B cell (primary cell): Measurements from ENCODE around the gene NVL. TPM values are rescaled to one million over a fixed set of nuclear protein-coding genes. Genes with fewer than 3 reads are reported as not detected.

Experiments used
- ATAC-seq: fragments of 200-7000 bp; cut with Tn5 transposase; one replicate; pipeline ENCODE4 v1.10.0; 2021; ENCODE audit warnings: low read depth, mild to moderate bottlenecking, moderate number of reproducible peaks, moderate library complexity
- CTCF ChIA-PET: fragments of 350-600 bp; sonication (Branson Sonifier 250); formaldehyde crosslinking; loops from one replicate; lab custom pipeline; 2021; ENCODE audit warnings: antibody characterized with exemption, inconsistent platforms; lab: Charles Lee
- POLR2A ChIA-PET: fragments of 350-600 bp; sonication (Branson Sonifier 250); formaldehyde crosslinking; loops from one replicate; lab custom pipeline; 2021; ENCODE audit warnings: antibody characterized with exemption; lab: Charles Lee
- DNase-seq: peaks from one replicate; pipeline ENCODE4 v3.0.0; 2013
- H2AFZ ChIP-seq: 2 replicates; pipeline ENCODE4 v1.6.1; 2012; ENCODE audit warnings: mild to moderate bottlenecking, low read depth, low read length; ENCODE audit not compliant: insufficient read depth, poor library complexity, severe bottlenecking
- H3K27ac ChIP-seq, 2 donors: 1 replicate in 1 of 2; 2 replicates in 1 of 2; pipeline ENCODE4 v1.5.1; 2012 to 2013; ENCODE audit warnings: low read length in 2 of 2, mild to moderate bottlenecking in 2 of 2, moderate library complexity in 1 of 2
- H3K27me3 ChIP-seq, 4 experiments: fragments of 200-600 bp in 1 of 4; sonication (generic) in 1 of 4; replicated peaks in 1 of 4; 1 replicate in 2 of 4; 2 replicates in 2 of 4; pipeline versions ENCODE4 v1.6.1 to v1.7.0; 2013 to 2016; ENCODE audit warnings: low read length in 3 of 4, mild to moderate bottlenecking in 2 of 4, mixed read lengths in 1 of 4, moderate library complexity in 1 of 4; ENCODE audit not compliant: insufficient read depth in 4 of 4, control insufficient read depth in 3 of 4; ENCODE audit errors: control extremely low read depth in 1 of 4
- H3K36me3 ChIP-seq, 2 experiments: replicated peaks in 1 of 2; 1 replicate in 1 of 2; 2 replicates in 1 of 2; pipeline versions ENCODE4 v1.6.1 to v1.7.1; 2013; ENCODE audit warnings: low read length in 1 of 2; ENCODE audit not compliant: insufficient read depth in 2 of 2, control insufficient read depth in 1 of 2; ENCODE audit errors: control extremely low read depth in 1 of 2, extremely low read depth in 1 of 2
- H3K4me1 ChIP-seq, 2 donors: fragments of 200-600 bp in 1 of 2; sonication (generic) in 1 of 2; 1 replicate in 1 of 2; 2 replicates in 1 of 2; pipeline versions ENCODE4 v1.5.1 to v1.6.1; 2013 to 2017; ENCODE audit warnings: low read length in 2 of 2; ENCODE audit not compliant: control insufficient read depth in 2 of 2, insufficient read depth in 2 of 2
- H3K4me2 ChIP-seq: replicated peaks from 2 replicates; pipeline ENCODE3; 2012; ENCODE audit warnings: mild to moderate bottlenecking, low read depth, low read length; ENCODE audit not compliant: poor library complexity, severe bottlenecking
- H3K4me3 ChIP-seq, 5 experiments: fragments of 200-600 bp in 1 of 5; sonication (generic) in 1 of 5; 1 replicate in 3 of 5; 2 replicates in 2 of 5; pipeline versions ENCODE4 v1.5.1 to v1.7.0; 2011 to 2016; ENCODE audit warnings: low read length in 4 of 5, mild to moderate bottlenecking in 4 of 5, low read depth in 2 of 5, control low read depth in 1 of 5, moderate library complexity in 1 of 5; ENCODE audit not compliant: insufficient read depth in 1 of 5; ENCODE audit errors: control extremely low read depth in 1 of 5, extremely low read depth in 1 of 5
- H3K79me2 ChIP-seq: fragments of 200-600 bp; sonication (generic); one replicate; pipeline ENCODE4 v1.6.0; 2016; ENCODE audit warnings: low read length; ENCODE audit not compliant: control insufficient read depth, insufficient read depth
- H3K9ac ChIP-seq: fragments of 200-600 bp; sonication (generic); 2 replicates; pipeline ENCODE4 v1.6.1; 2017; ENCODE audit warnings: mild to moderate bottlenecking, low read length, moderate library complexity
- H3K9me3 ChIP-seq, 3 donors: one replicate each; pipeline versions ENCODE4 v1.6.1 to v1.7.1; 2013; ENCODE audit warnings: low read length in 2 of 3; ENCODE audit not compliant: control insufficient read depth in 2 of 3, insufficient read depth in 1 of 3; ENCODE audit errors: control extremely low read depth in 1 of 3
- H4K20me1 ChIP-seq: 2 replicates; pipeline ENCODE4 v1.6.0; 2012; ENCODE audit warnings: mild to moderate bottlenecking, low read length; ENCODE audit not compliant: insufficient read depth, control insufficient read depth, poor library complexity, severe bottlenecking
- H3K27ac Mint-ChIP-seq: one replicate; pipeline ENCODE4 v1.8.0; 2021; ENCODE audit warnings: mixed read lengths
- H3K27me3 Mint-ChIP-seq: one replicate; pipeline ENCODE4 v1.8.0; 2021; ENCODE audit warnings: mixed read lengths
- H3K4me1 Mint-ChIP-seq: one replicate; pipeline ENCODE4 v1.8.0; 2021; ENCODE audit warnings: mixed read lengths
- H3K4me3 Mint-ChIP-seq: one replicate; pipeline ENCODE4 v1.8.0; 2021; ENCODE audit warnings: mixed read lengths
- H3K9me3 Mint-ChIP-seq: one replicate; pipeline ENCODE4 v1.8.0; 2022; ENCODE audit warnings: mixed read lengths; ENCODE audit not compliant: insufficient read depth
- EZH2 ChIP-seq: IDR thresholded peaks from 2 replicates; pipeline ENCODE4 v1.6.1; 2012; ENCODE audit warnings: borderline replicate concordance, low read depth, mild to moderate bottlenecking, moderate library complexity, low read length; ENCODE audit not compliant: insufficient read depth, poor library complexity, severe bottlenecking
- WGBS: methylation state at CpG from one replicate; pipeline ENCODE4 v1.1.5; 2013; ENCODE audit warnings: missing lambda C conversion rate; ENCODE audit not compliant: insufficient coverage; 5-methylcytosine and 5-hydroxymethylcytosine counted together
- intact Hi-C: fragments of 100-400 bp; cut with micrococcal nuclease; formaldehyde crosslinking; loops from one replicate; pipeline ENCODE4 v1.10.0; 2022
- polyA plus RNA-seq: library from polyadenylated mRNA; depleted of rRNA; stranded (reverse); fragments of >200 nt; gene quantifications from 2 replicates; pipeline ENCODE4 v1.2.3, GENCODE V29; 2012
- total RNA-seq, 2 donors: library from RNA; stranded (reverse); fragments of 120-200 nt in 1 of 2; gene quantifications; 1 replicate in 1 of 2; 2 replicates in 1 of 2; pipeline versions ENCODE4 v1.2.3 to v1.2.4, GENCODE V29; 2013 to 2022
- TF ChIP-seq, protein P1 (sequence below): fragments of 200-600 bp; IDR thresholded peaks from one replicate; pipeline ENCODE4 v1.8.0; 2022; ENCODE audit warnings: antibody characterized with exemption, mild to moderate bottlenecking

The NVL gene
- total and polyA plus RNA-seq, 2 donors (not counting 1 experiment from before 2014, with no cell fraction given): 28.1 to 45.5 TPM

DNA sequence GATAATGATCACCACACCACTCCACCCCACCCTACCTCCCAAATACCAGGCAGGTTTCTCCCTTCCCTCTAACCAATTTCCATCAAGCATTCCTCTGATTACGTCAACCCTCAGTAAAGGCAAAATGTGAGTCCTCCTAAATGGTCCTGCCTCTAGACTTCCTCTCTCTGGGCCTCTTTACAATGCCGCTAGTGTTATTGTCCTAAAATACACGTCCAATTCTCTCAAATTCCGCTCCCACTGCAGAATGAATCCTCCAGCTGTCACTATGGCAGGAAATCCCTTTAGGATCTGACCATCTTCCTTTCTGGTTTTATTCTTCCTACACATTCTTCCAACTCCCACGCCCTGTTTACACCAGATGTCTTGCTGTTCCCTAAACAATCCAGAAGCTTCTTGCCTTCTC lies 78.2 kb downstream of the NVL start:
- ChIA-PET CTCF (interaction anchor here (0.7 kb wide), 1 partner anchor 14 kb away, joined by 3 read pairs; no protein-coding TSS in a partner anchor), POLR2A (no interaction called here)
- H3K36me3 ChIP-seq: peaks cover 6 to 16% of the 10 kb centered on the region in 2 experiments

DNA sequence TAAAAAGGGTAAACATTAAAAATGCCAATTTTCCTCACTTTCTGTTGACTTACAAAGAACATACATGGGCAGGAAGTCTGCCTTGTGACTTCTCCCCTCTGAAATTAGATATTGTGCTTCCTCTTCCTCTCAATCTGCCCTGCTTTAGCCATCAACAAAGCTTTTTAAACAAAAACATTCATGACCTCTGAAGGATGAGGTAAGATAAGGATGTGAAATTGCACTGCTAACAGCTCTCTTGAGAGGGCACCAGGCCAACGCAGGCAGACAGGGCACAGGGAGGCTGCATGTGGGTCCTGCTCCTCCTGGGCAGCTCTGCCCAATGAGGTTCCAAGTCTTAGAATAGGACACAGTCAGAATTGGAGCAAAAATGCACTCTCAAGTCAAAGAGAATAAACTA lies 84.8 kb downstream of the NVL start:
- Histone ChIP-seq H3K9me3 (peaks cover 0 to 5% (median 0%) of the 10 kb centered on the region in 3 donors), H2AFZ (peak overlapping the region; percentile 73), H4K20me1 (no peaks in the 10 kb centered on the region), H3K27ac (peak overlapping the region; percentile 90 to 91), H3K79me2 (no peaks in the 10 kb centered on the region), H3K4me1 (peaks cover 33 to 36% of the 10 kb centered on the region in 2 donors), H3K27me3 (no peaks in the 10 kb centered on the region), H3K9ac (peak overlapping the region; percentile 52), H3K4me2 (peak overlapping the region; percentile 58), H3K36me3 (peaks cover 6 to 16% of the 10 kb centered on the region in 2 experiments), H3K4me3 (peak overlapping the region in 1 of 5 experiments; percentile 36)
- intact Hi-C loops: loop anchor here (2.0 to 10.0 kb wide), 2 partner anchors 62 to 90 kb away; partner anchors contain the start of genes DEGS1 and NVL
- ChIA-PET CTCF (interaction anchor here (1.0 to 2.0 kb wide), 3 partner anchors 63 to 129 kb away, joined by 4 to 8 read pairs (median 4); partner anchors contain the start of genes DEGS1 and NVL), POLR2A (interaction anchor here (0.5 to 3.2 kb wide), 4 partner anchors 27 to 85 kb away, joined by 3 to 21 read pairs (median 4); partner anchors contain the start of genes DEGS1 and NVL)
- DNase-seq (peak; percentile 78), ATAC-seq (peak; percentile 98)
- H3K4me1 Mint-ChIP-seq: peaks cover 26% of the 10 kb centered on the region
- no peaks in the 10 kb centered on the region for H3K9me3 Mint-ChIP-seq
- peak overlapping the region; percentile 97 for H3K27ac Mint-ChIP-seq
- no peaks in the 10 kb centered on the region for H3K27me3 Mint-ChIP-seq
- 0% methylated on average over 1 of the region's 1 CpG for WGBS
- H3K4me3 Mint-ChIP-seq: peak overlapping the region; percentile 21
- TF ChIP-seq, protein P1, sequence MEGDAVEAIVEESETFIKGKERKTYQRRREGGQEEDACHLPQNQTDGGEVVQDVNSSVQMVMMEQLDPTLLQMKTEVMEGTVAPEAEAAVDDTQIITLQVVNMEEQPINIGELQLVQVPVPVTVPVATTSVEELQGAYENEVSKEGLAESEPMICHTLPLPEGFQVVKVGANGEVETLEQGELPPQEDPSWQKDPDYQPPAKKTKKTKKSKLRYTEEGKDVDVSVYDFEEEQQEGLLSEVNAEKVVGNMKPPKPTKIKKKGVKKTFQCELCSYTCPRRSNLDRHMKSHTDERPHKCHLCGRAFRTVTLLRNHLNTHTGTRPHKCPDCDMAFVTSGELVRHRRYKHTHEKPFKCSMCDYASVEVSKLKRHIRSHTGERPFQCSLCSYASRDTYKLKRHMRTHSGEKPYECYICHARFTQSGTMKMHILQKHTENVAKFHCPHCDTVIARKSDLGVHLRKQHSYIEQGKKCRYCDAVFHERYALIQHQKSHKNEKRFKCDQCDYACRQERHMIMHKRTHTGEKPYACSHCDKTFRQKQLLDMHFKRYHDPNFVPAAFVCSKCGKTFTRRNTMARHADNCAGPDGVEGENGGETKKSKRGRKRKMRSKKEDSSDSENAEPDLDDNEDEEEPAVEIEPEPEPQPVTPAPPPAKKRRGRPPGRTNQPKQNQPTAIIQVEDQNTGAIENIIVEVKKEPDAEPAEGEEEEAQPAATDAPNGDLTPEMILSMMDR: no peak

More for the DNA sequence above, 78.2 kb downstream of the NVL start:
- TF ChIP-seq EZH2: no peak
- TF ChIP-seq, protein P1: no peak
- peaks cover 7% of the 10 kb centered on the region for H3K4me1 Mint-ChIP-seq
- Histone ChIP-seq H4K20me1 (no peaks in the 10 kb centered on the region), H3K4me3 (no peak overlapping the region), H3K9ac (no peak overlapping the region), H2AFZ (no peak overlapping the region), H3K4me1 (peaks cover 2 to 4% of the 10 kb centered on the region in 2 donors), H3K4me2 (no peak overlapping the region), H3K27ac (no peak overlapping the region), H3K79me2 (peaks cover 2% of the 10 kb centered on the region), H3K9me3 (no peaks in the 10 kb centered on the region), H3K27me3 (no peaks in the 10 kb centered on the region)
- H3K27ac Mint-ChIP-seq: no peak overlapping the region
- DNase-seq (no peak), ATAC-seq (no peak)
- intact Hi-C loops: no loop called here
- H3K27me3 Mint-ChIP-seq: no peaks in the 10 kb centered on the region
- no peak overlapping the region for H3K4me3 Mint-ChIP-seq
- 98% methylated on average over 4 of the region's 5 CpGs for WGBS
- H3K9me3 Mint-ChIP-seq: no peaks in the 10 kb centered on the region
